ENCODE results near the gene IGFBPL1. TPM values are rescaled to one million over a fixed set of nuclear protein-coding genes. Genes with fewer than 3 reads are reported as not detected.

Gene IGFBPL1
- polyA plus RNA-seq, 2 of the 4 experiments (the other 2 are of a cell fraction): 2.5 to 2.7 TPM

GRCh38 chr9:38372762-38373619 lies 51.3 kb downstream of the IGFBPL1 start:
- FAIRE-seq: no peak
- DNase-seq (ENCODE audit: low read depth in 1 of 2, low spot score in 1 of 2): no peak
- WGBS (ENCODE audit: missing lambda C conversion rate): 60% methylated on average over 10 of the region's 10 CpGs
- no peak overlapping the region for H3K4me2 ChIP-seq
- no peak for TF ChIP-seq FOSL2 (IDR thresholded peaks at IDR 0.05)
- TF ChIP-seq FOSL2 (CRISPR knock-in tag; IDR thresholded peaks at IDR 0.05): no peak
- ChIA-PET CTCF (interaction anchor here (0.8 to 4.5 kb wide), 14 partner anchors 9 to 459 kb away, joined by 3 to 35 read pairs (median 4); no protein-coding TSS in a partner anchor), POLR2A (no interaction called here)
- H3K4me1 ChIP-seq: no peaks in the 10 kb centered on the region
- H3K4me3 ChIP-seq: no peak overlapping the region
- no peak overlapping the region for H3K27ac ChIP-seq
- no peaks in the 10 kb centered on the region for H3K9me3 ChIP-seq
- no peak for ATAC-seq

DNA sequence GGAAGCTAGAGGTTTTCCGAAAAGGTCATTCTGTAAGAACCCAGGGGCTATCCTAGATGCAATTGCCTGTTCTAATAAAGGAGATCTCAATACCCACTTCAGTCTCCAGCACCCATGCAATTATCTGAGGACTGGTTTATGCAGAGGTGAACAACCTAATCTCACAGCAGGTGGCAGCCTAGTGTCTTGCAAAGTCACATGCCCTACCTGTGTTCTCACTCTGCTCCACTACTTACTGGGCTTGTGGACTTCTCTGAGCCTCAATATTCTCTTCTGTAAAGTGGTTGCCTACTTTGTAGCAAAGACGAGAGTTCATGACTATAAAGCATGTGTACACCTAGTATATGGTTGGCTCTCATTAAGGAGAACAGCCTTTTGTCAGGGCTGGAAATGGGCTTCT lies 52.8 kb downstream of the IGFBPL1 start:
- Histone ChIP-seq H3K9me3 (no peaks in the 10 kb centered on the region), H3K4me2 (no peak overlapping the region), H3K4me1 (no peaks in the 10 kb centered on the region), H3K4me3 (no peak overlapping the region), H3K27ac (no peak overlapping the region)
- POLR2A ChIA-PET: no interaction called here
- CTCF ChIA-PET: interaction anchor here (0.7 to 4.5 kb wide), 17 partner anchors 10 to 458 kb away, joined by 3 to 35 read pairs (median 4); partner anchors contain the start of gene ALDH1B1
- ATAC-seq: peak; percentile 94
- DNase-seq (ENCODE audit: low read depth in 1 of 2, low spot score in 1 of 2): peak; percentile 64 to 71
- TF ChIP-seq SREBF2 (IDR thresholded peaks at IDR 0.05): no peak
- TF ChIP-seq SMC3 (IDR thresholded peaks at IDR 0.05): peak; percentile 79
- TF ChIP-seq HES2 (IDR thresholded peaks at IDR 0.05): no peak
- no peak for TF ChIP-seq HOXA7 (CRISPR knock-in tag; IDR thresholded peaks at IDR 0.05)
- no peak for TF ChIP-seq ZSCAN20 (CRISPR knock-in tag; IDR thresholded peaks at IDR 0.05)
- TF ChIP-seq CTCF (IDR thresholded peaks at IDR 0.05): peak; percentile 65
- TF ChIP-seq RNF2 (IDR thresholded peaks at IDR 0.05; ENCODE audit: borderline replicate concordance, low read depth): no peak
- peak; percentile 77 to 81 for TF ChIP-seq RAD21 (conservative IDR thresholded peaks at IDR 0.05 in 1 of 2, IDR thresholded peaks at IDR 0.05 in 1 of 2)
- 34% methylated on average over 2 of the region's 2 CpGs for WGBS (ENCODE audit: missing lambda C conversion rate)
- no peak for FAIRE-seq

GRCh38 chr9:38370176-38370575 lies 54.1 kb downstream of the IGFBPL1 start:
- CTCF ChIA-PET: interaction anchor here (0.8 to 4.5 kb wide), 14 partner anchors 9 to 511 kb away, joined by 3 to 35 read pairs (median 4); partner anchors contain the start of gene ALDH1B1

More at GRCh38 chr9:38370176-38370575, 54.1 kb downstream of the IGFBPL1 start:
- TF ChIP-seq RNF2 (IDR thresholded peaks at IDR 0.05; ENCODE audit: borderline replicate concordance, low read depth): no peak
- no peak for TF ChIP-seq BHLHE40 (IDR thresholded peaks at IDR 0.05; ENCODE audit: low read depth, low read length)
- no peak for TF ChIP-seq ZNF302 (CRISPR knock-in tag; IDR thresholded peaks at IDR 0.05)
- TF ChIP-seq, protein P1, sequence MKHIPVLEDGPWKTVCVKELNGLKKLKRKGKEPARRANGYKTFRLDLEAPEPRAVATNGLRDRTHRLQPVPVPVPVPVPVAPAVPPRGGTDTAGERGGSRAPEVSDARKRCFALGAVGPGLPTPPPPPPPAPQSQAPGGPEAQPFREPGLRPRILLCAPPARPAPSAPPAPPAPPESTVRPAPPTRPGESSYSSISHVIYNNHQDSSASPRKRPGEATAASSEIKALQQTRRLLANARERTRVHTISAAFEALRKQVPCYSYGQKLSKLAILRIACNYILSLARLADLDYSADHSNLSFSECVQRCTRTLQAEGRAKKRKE (CRISPR knock-in tag; IDR thresholded peaks at IDR 0.05; ENCODE audit: low read depth): no peak
- no peak for TF ChIP-seq PHF8 (IDR thresholded peaks at IDR 0.05; ENCODE audit: borderline replicate concordance, low read depth)
- no peak for TF ChIP-seq HOXB5 (CRISPR knock-in tag; IDR thresholded peaks at IDR 0.05)
- TF ChIP-seq NFE2L2 (conservative IDR thresholded peaks at IDR 0.05; ENCODE audit: low read length): no peak
- no peak for TF ChIP-seq ESRRA (IDR thresholded peaks at IDR 0.05; ENCODE audit: borderline replicate concordance, low read length)
- no peak for TF ChIP-seq POLR2A (IDR thresholded peaks at IDR 0.05; ENCODE audit: low read length)
- no peak for TF ChIP-seq HOXA7 (CRISPR knock-in tag; IDR thresholded peaks at IDR 0.05)
- no peak for TF ChIP-seq POLR2AphosphoS2 (conservative IDR thresholded peaks at IDR 0.05; ENCODE audit: low read length)
- TF ChIP-seq, protein P2, sequence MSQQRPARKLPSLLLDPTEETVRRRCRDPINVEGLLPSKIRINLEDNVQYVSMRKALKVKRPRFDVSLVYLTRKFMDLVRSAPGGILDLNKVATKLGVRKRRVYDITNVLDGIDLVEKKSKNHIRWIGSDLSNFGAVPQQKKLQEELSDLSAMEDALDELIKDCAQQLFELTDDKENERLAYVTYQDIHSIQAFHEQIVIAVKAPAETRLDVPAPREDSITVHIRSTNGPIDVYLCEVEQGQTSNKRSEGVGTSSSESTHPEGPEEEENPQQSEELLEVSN (IDR thresholded peaks at IDR 0.05; ENCODE audit: borderline replicate concordance, low read depth): no peak
- TF ChIP-seq, protein P3, sequence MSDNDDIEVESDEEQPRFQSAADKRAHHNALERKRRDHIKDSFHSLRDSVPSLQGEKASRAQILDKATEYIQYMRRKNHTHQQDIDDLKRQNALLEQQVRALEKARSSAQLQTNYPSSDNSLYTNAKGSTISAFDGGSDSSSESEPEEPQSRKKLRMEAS (IDR thresholded peaks at IDR 0.05): no peak
- TF ChIP-seq REST (IDR thresholded peaks at IDR 0.05): no peak
- no peak for TF ChIP-seq EHMT2 (IDR thresholded peaks at IDR 0.05; ENCODE audit: low read depth)
- TF ChIP-seq CBX8 (IDR thresholded peaks at IDR 0.05): no peak
- 47% methylated on average over 2 of the region's 4 CpGs for WGBS (ENCODE audit: missing lambda C conversion rate)
- no peak for ATAC-seq
- no peak for FAIRE-seq
- H3K4me3 ChIP-seq: no peak overlapping the region
- H3K4me2 ChIP-seq: no peak overlapping the region
- POLR2A ChIA-PET: no interaction called here
- no peaks in the 10 kb centered on the region for H3K9me3 ChIP-seq
- DNase-seq (ENCODE audit: low read depth in 1 of 2, low spot score in 1 of 2): no peak
- H3K27ac ChIP-seq: no peak overlapping the region
- no peaks in the 10 kb centered on the region for H3K4me1 ChIP-seq
